ENCODE measurements around the gene ADAMTS2. TPM values are rescaled to one million over a fixed set of nuclear protein-coding genes. Genes with fewer than 3 reads are reported as not detected.

Gene ADAMTS2
- total RNA-seq, 1 donor from 2014 or later: not detected

DNA sequence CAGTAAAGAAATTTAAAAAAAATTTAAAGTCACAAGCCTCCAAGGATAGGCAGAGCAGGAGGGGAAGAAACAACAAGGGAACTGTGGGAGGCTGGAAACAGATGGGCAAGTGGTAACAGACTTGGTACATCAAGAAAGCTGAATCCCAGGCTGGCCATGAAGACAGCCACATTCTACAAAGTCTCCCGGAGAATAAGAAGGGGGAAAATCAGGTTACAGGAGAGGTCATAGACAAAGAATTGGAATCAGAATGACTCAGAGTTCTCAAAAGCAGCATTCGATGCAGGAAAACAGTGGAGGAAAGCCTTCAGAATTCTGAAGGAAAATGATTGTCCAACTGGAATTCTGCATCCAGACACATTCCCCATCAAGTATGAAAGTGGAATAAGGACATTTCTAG, 129.7 kb downstream of the ADAMTS2 start:
- TF ChIP-seq, protein P1, sequence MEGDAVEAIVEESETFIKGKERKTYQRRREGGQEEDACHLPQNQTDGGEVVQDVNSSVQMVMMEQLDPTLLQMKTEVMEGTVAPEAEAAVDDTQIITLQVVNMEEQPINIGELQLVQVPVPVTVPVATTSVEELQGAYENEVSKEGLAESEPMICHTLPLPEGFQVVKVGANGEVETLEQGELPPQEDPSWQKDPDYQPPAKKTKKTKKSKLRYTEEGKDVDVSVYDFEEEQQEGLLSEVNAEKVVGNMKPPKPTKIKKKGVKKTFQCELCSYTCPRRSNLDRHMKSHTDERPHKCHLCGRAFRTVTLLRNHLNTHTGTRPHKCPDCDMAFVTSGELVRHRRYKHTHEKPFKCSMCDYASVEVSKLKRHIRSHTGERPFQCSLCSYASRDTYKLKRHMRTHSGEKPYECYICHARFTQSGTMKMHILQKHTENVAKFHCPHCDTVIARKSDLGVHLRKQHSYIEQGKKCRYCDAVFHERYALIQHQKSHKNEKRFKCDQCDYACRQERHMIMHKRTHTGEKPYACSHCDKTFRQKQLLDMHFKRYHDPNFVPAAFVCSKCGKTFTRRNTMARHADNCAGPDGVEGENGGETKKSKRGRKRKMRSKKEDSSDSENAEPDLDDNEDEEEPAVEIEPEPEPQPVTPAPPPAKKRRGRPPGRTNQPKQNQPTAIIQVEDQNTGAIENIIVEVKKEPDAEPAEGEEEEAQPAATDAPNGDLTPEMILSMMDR (IDR thresholded peaks at IDR 0.05): no peak
- CTCF ChIA-PET: no interaction called here
- DNase-seq: no peak
- no peak for ATAC-seq (ENCODE audit: low read depth)
- no peak overlapping the region for H3K4me3 Mint-ChIP-seq
- H3K27me3 Mint-ChIP-seq: no peaks in the 10 kb centered on the region
- no peak overlapping the region for H3K27ac Mint-ChIP-seq
- H3K36me3 Mint-ChIP-seq (ENCODE audit: low read depth): no peaks in the 10 kb centered on the region
- no peaks in the 10 kb centered on the region for H3K9me3 Mint-ChIP-seq
- POLR2A ChIA-PET: no interaction called here
- no peaks in the 10 kb centered on the region for H3K4me1 Mint-ChIP-seq
- intact Hi-C loops (cut with micrococcal nuclease): no loop called here

DNA sequence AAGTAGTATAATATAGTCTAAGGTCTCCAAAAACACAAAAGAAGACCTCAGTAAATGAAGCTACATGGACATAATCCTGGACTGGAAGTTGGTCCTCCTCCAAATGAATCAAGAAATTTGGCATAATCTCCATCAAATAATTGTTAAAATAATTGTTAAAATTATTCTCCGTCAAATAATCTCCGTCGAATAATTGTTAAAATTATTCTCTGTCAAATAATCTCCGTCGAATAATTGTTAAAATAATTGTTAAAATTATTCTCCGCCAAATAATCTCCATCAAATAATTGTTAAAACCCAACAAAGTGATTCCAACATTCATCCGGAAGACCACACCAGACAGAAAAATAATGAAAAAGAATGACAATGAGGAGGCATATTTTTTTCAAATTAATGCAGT, 130.6 kb downstream of the ADAMTS2 start:
- no peak overlapping the region for H3K4me3 Mint-ChIP-seq
- TF ChIP-seq, protein P1 (IDR thresholded peaks at IDR 0.05): no peak
- POLR2A ChIA-PET: no interaction called here
- H3K36me3 Mint-ChIP-seq (ENCODE audit: low read depth): no peaks in the 10 kb centered on the region
- H3K27ac Mint-ChIP-seq: no peak overlapping the region
- ATAC-seq (ENCODE audit: low read depth) (no peak), DNase-seq (no peak)
- intact Hi-C loops (cut with micrococcal nuclease): no loop called here
- no peaks in the 10 kb centered on the region for H3K27me3 Mint-ChIP-seq
- H3K9me3 Mint-ChIP-seq: no peaks in the 10 kb centered on the region
- CTCF ChIA-PET: no interaction called here
- no peaks in the 10 kb centered on the region for H3K4me1 Mint-ChIP-seq

DNA sequence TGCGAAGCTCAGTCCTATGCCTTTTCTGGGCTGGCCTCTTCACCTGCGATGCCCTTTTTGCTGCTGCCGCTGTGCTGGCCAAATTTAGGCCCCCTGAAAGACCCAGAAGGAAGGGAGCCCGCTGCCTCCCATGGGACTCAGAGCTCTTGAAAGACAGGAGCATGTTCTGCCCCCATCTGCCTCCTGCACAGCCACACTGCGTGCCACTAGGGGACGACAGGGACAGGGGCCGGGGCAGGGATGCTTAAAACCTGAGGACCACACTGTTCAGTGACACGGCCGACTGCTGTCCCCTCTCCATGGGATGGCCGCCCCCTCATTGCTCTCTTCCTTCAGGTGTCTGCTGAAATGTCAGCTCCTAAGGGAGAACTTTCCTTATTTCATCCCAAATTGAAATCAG, 132.4 kb downstream of the ADAMTS2 start:
- intact Hi-C loops (cut with micrococcal nuclease): no loop called here

DNA sequence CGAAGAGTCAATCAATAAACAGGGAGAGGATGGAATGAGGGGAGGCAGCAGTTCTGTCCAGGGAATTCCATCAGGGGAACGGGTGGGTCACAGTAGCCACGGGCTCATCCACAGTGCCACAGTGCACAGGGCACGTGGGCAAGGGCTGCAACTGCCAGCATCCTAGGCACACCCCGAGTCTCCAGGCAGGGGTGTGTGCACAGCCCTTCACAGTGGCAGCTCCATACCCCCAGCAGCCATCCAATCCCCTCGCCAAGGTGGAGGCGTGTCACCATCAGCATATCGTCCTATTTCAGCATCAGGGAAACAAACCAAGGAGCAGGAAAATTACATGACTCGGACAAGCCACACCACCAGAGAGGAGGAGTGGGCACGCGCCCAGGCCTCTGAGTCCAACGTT, 133.6 kb downstream of the ADAMTS2 start:
- no peak overlapping the region for H3K4me3 Mint-ChIP-seq
- no peak for ATAC-seq (ENCODE audit: low read depth)

More for the DNA sequence above, 132.4 kb downstream of the ADAMTS2 start:
- no peak overlapping the region for H3K27ac Mint-ChIP-seq
- no peaks in the 10 kb centered on the region for H3K9me3 Mint-ChIP-seq
- no peaks in the 10 kb centered on the region for H3K36me3 Mint-ChIP-seq (ENCODE audit: low read depth)
- POLR2A ChIA-PET: no interaction called here
- TF ChIP-seq, protein P1 (IDR thresholded peaks at IDR 0.05): no peak
- DNase-seq (no peak), ATAC-seq (ENCODE audit: low read depth) (no peak)
- no peak overlapping the region for H3K4me3 Mint-ChIP-seq
- no peaks in the 10 kb centered on the region for H3K27me3 Mint-ChIP-seq
- CTCF ChIA-PET: no interaction called here
- no peaks in the 10 kb centered on the region for H3K4me1 Mint-ChIP-seq

DNA sequence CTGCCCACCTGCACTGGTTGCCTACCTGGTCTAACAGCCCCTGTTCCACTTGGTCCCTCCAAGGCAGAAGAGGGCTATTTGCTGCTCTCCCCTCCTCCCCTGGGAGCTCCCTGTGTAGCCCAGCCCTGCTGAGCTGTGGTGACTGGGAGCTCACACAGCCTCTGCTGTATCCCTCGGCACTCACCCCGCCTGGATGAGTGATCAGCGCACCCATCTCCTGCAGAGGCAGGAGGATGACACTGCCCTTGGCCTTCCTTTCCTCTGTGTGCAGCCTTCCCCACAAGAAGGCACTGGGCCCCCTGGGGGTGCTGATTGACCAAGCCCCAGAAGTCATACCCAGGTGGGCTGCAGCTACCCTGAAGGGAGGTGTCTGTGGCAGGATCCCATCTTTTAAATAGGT, 134.2 kb downstream of the ADAMTS2 start:
- no peak for DNase-seq

More for the DNA sequence above, 133.6 kb downstream of the ADAMTS2 start:
- Mint-ChIP-seq H3K36me3 (ENCODE audit: low read depth) (no peaks in the 10 kb centered on the region), H3K9me3 (no peaks in the 10 kb centered on the region), H3K4me1 (no peaks in the 10 kb centered on the region), H3K27me3 (no peaks in the 10 kb centered on the region), H3K27ac (no peak overlapping the region)
- intact Hi-C loops (cut with micrococcal nuclease): no loop called here
- TF ChIP-seq, protein P1 (IDR thresholded peaks at IDR 0.05): no peak
- no peak for DNase-seq
- CTCF ChIA-PET: no interaction called here
- POLR2A ChIA-PET: no interaction called here

More for the DNA sequence above, 134.2 kb downstream of the ADAMTS2 start:
- Mint-ChIP-seq H3K36me3 (ENCODE audit: low read depth) (no peaks in the 10 kb centered on the region), H3K9me3 (no peaks in the 10 kb centered on the region), H3K4me1 (no peaks in the 10 kb centered on the region), H3K4me3 (no peak overlapping the region), H3K27me3 (no peaks in the 10 kb centered on the region), H3K27ac (no peak overlapping the region)
- TF ChIP-seq, protein P1 (IDR thresholded peaks at IDR 0.05): no peak
- POLR2A ChIA-PET: no interaction called here
- intact Hi-C loops (cut with micrococcal nuclease): no loop called here
- CTCF ChIA-PET: no interaction called here
- no peak for ATAC-seq (ENCODE audit: low read depth)

All from activated B cell treated with CpG ODN at 0.5 μM for 24 hours (primary cell).